GM23338 (cell line): ENCODE measurements around the gene TAOK3. TPM values are rescaled to one million over a fixed set of nuclear protein-coding genes. Genes with fewer than 3 reads are reported as not detected.

ENCODE experiments used
- ATAC-seq: fragments of 200-7000 bp; cut with Tn5 transposase; 3 replicates; pipeline ENCODE4 v1.9.1; 2020
- DNase-seq: peaks from one replicate; pipeline ENCODE4 v3.0.0-alpha.2; 2015; ENCODE audit warnings: low spot score
- H2AFZ ChIP-seq: fragments of 200-600 bp; sonication (generic); 2 replicates; pipeline ENCODE4 v1.8.0; 2016; ENCODE audit warnings: antibody characterized with exemption, mild to moderate bottlenecking, moderate library complexity
- H3F3A ChIP-seq: fragments of 200-600 bp; sonication (generic); replicated peaks from 2 replicates; pipeline ENCODE4 v1.8.0; 2017; ENCODE audit warnings: antibody characterized with exemption, mixed run types, low read depth
- H3K27ac ChIP-seq: fragments of 200-600 bp; sonication (generic); 2 replicates; pipeline ENCODE4 v1.6.1; 2016; ENCODE audit warnings: low read depth
- H3K27me3 ChIP-seq: fragments of 200-600 bp; sonication (generic); 2 replicates; pipeline ENCODE4 v1.8.0; 2016; ENCODE audit warnings: mild to moderate bottlenecking, mixed run types, moderate library complexity; ENCODE audit not compliant: insufficient read depth
- H3K36me3 ChIP-seq: fragments of 200-600 bp; sonication (generic); 2 replicates; pipeline ENCODE4 v1.8.0; 2016; ENCODE audit warnings: mild to moderate bottlenecking; ENCODE audit not compliant: insufficient read depth
- H3K4me1 ChIP-seq: fragments of 200-600 bp; sonication (generic); 2 replicates; pipeline ENCODE4 v1.8.0; 2016; ENCODE audit warnings: mild to moderate bottlenecking, moderate library complexity; ENCODE audit not compliant: insufficient read depth
- H3K4me2 ChIP-seq: fragments of 200-600 bp; sonication (generic); 2 replicates; pipeline ENCODE4 v1.7.1; 2017; ENCODE audit warnings: mixed run types
- H3K4me3 ChIP-seq: fragments of 200-600 bp; sonication (generic); 2 replicates; pipeline ENCODE4 v1.6.1; 2016; ENCODE audit warnings: mixed run types
- H3K79me2 ChIP-seq: fragments of 200-600 bp; sonication (generic); replicated peaks from 2 replicates; pipeline ENCODE4 v1.8.0; 2017; ENCODE audit warnings: mild to moderate bottlenecking; ENCODE audit not compliant: insufficient read depth
- H3K9me2 ChIP-seq: fragments of 200-600 bp; sonication (generic); 2 replicates; pipeline ENCODE4 v1.8.0; 2017; ENCODE audit not compliant: insufficient read depth
- H4K20me1 ChIP-seq: fragments of 200-600 bp; sonication (generic); replicated peaks from 2 replicates; pipeline ENCODE4 v1.8.0; 2017; ENCODE audit warnings: mild to moderate bottlenecking; ENCODE audit not compliant: insufficient read depth
- H3K27ac Mint-ChIP-seq: 2 replicates; pipeline ENCODE4 v1.8.0; 2020; ENCODE audit warnings: inconsistent platforms, mild to moderate bottlenecking, moderate library complexity, mixed read lengths
- H3K27me3 Mint-ChIP-seq: 3 replicates; pipeline ENCODE4 v1.8.0; 2022; ENCODE audit warnings: low read depth, mild to moderate bottlenecking, moderate library complexity, mixed read lengths, inconsistent platforms; ENCODE audit not compliant: insufficient read depth, poor library complexity
- H3K36me3 Mint-ChIP-seq: 3 replicates; pipeline ENCODE4 v1.8.0; 2021; ENCODE audit warnings: low read depth, mild to moderate bottlenecking, inconsistent platforms, moderate library complexity, mixed read lengths
- H3K4me1 Mint-ChIP-seq: 3 replicates; pipeline ENCODE4 v1.8.0; 2020; ENCODE audit warnings: mild to moderate bottlenecking, inconsistent platforms, mixed read lengths
- H3K4me3 Mint-ChIP-seq: 3 replicates; pipeline ENCODE4 v1.8.0; 2021; ENCODE audit warnings: moderate library complexity, mild to moderate bottlenecking, inconsistent platforms, mixed read lengths
- H3K9me3 Mint-ChIP-seq: 3 replicates; pipeline ENCODE4 v1.8.0; 2020; ENCODE audit warnings: moderate library complexity, mild to moderate bottlenecking, inconsistent platforms, mixed read lengths
- CREB1 ChIP-seq: fragments of 250-450 bp; sonication (Bioruptor Pico); IDR thresholded peaks from 2 replicates; pipeline ENCODE4 v1.5.0; 2020; ENCODE audit warnings: low read depth, mild to moderate bottlenecking, moderate library complexity
- EZH2 ChIP-seq: fragments of 200-600 bp; sonication (generic); IDR thresholded peaks from one replicate; pipeline ENCODE4 v1.8.0; 2017; ENCODE audit warnings: antibody characterized with exemption, mild to moderate bottlenecking, low read depth; ENCODE audit not compliant: unreplicated experiment
- EZH2phosphoT487 ChIP-seq: fragments of 200-600 bp; sonication (generic); IDR thresholded peaks from one replicate; pipeline ENCODE4 v1.8.1; 2018; ENCODE audit warnings: antibody characterized with exemption; ENCODE audit not compliant: unreplicated experiment
- JUNB ChIP-seq: IDR thresholded peaks from one replicate; pipeline ENCODE4 v1.6.1; 2016; ENCODE audit warnings: antibody characterized with exemption; ENCODE audit not compliant: unreplicated experiment
- NANOG ChIP-seq: IDR thresholded peaks from 2 replicates; pipeline ENCODE4 v1.6.1; 2016; ENCODE audit warnings: antibody characterized with exemption, borderline replicate concordance
- POLR2AphosphoS5 ChIP-seq: IDR thresholded peaks from 2 replicates; pipeline ENCODE4 v1.6.1; 2016; ENCODE audit warnings: antibody characterized with exemption, low read depth
- REST ChIP-seq: IDR thresholded peaks from one replicate; pipeline ENCODE4 v1.6.1; 2018; ENCODE audit warnings: antibody characterized with exemption; ENCODE audit not compliant: unreplicated experiment
- STAT1 ChIP-seq: IDR thresholded peaks from one replicate; pipeline ENCODE4 v1.6.1; 2016; ENCODE audit warnings: antibody characterized with exemption; ENCODE audit not compliant: unreplicated experiment
- ZNF114 ChIP-seq: fragments of 250-450 bp; sonication (Bioruptor Pico); IDR thresholded peaks from 2 replicates; pipeline ENCODE4 v1.5.0; 2020; ENCODE audit warnings: mild to moderate bottlenecking, moderate library complexity
- ZNF331 ChIP-seq: fragments of 250-450 bp; sonication (Bioruptor Pico); IDR thresholded peaks from 2 replicates; pipeline ENCODE4 v1.5.0; 2020; ENCODE audit warnings: low read depth, mild to moderate bottlenecking, moderate library complexity
- polyA plus RNA-seq: library from polyadenylated mRNA; unstranded; fragments of >200 nt; fragmentation: Nextera tagmentation; extraction: Ambion mirVana; gene quantifications from 2 replicates; pipeline ENCODE4 v1.2.1, GENCODE V29; 2016
- total RNA-seq: library from RNA; depleted of rRNA; stranded (reverse); fragments of >200 nt; shearing (Covaris generic); gene quantifications from 2 replicates; pipeline ENCODE4 v1.2.3, GENCODE V29; 2014
- TF ChIP-seq, protein P1 (sequence below), 2 experiments: fragments of 200-600 bp in 1 of 2; sonication (generic) in 1 of 2; conservative IDR thresholded peaks; 2 replicates each; pipeline versions ENCODE4 v1.5.1 to v1.6.1; 2016 to 2017; ENCODE audit warnings: antibody characterized with exemption in 2 of 2, low read depth in 2 of 2, mild to moderate bottlenecking in 2 of 2, moderate library complexity in 1 of 2
- TF ChIP-seq, protein P2 (sequence below): IDR thresholded peaks from 2 replicates; pipeline ENCODE4 v1.6.1; 2016; ENCODE audit warnings: antibody characterized with exemption
- TF ChIP-seq, protein P3 (sequence below): fragments of 250-450 bp; sonication (Bioruptor Pico); IDR thresholded peaks from 2 replicates; pipeline ENCODE4 v1.5.0; 2020; ENCODE audit warnings: mild to moderate bottlenecking, moderate library complexity

TAOK3 gene
- total and polyA plus RNA-seq, 2 experiments from 2014 or later: 7.6 to 20.4 TPM

- H3K9me3 Mint-ChIP-seq: no peaks in the 10 kb centered on the region
- no peak for ATAC-seq
Measured at GRCh38 chr12:118107694-118108093, 265.0 kb downstream of the TAOK3 start.

More at GRCh38 chr12:118107694-118108093, 265.0 kb downstream of the TAOK3 start:
- H3K36me3 ChIP-seq: no peaks in the 10 kb centered on the region
- H3K27me3 ChIP-seq: no peaks in the 10 kb centered on the region
- peaks cover 10% of the 10 kb centered on the region for H3F3A ChIP-seq
- Mint-ChIP-seq H3K27ac (no peak overlapping the region), H3K4me1 (peaks cover 10% of the 10 kb centered on the region), H3K36me3 (peaks cover 3% of the 10 kb centered on the region; the same call in 1 of the 3 replicates), H3K4me3 (no peak overlapping the region), H3K27me3 (peaks cover 2% of the 10 kb centered on the region)
- H3K27ac ChIP-seq: no peak overlapping the region
- no peaks in the 10 kb centered on the region; the same call in 1 of the 2 replicates for H4K20me1 ChIP-seq
- DNase-seq: no peak
- peaks cover 19% of the 10 kb centered on the region for H3K4me1 ChIP-seq
- no peak overlapping the region for H2AFZ ChIP-seq
- H3K4me2 ChIP-seq: no peak overlapping the region
- peaks cover 21% of the 10 kb centered on the region for H3K79me2 ChIP-seq
- TF ChIP-seq STAT1 (no peak), POLR2AphosphoS5 (no peak), REST (no peak), EZH2 (no peak), ZNF331 (no peak), EZH2phosphoT487 (no peak), NANOG (no peak), CREB1 (CRISPR knock-in tag) (no peak), ZNF114 (CRISPR knock-in tag) (no peak), JUNB (no peak)
- TF ChIP-seq, protein P1, sequence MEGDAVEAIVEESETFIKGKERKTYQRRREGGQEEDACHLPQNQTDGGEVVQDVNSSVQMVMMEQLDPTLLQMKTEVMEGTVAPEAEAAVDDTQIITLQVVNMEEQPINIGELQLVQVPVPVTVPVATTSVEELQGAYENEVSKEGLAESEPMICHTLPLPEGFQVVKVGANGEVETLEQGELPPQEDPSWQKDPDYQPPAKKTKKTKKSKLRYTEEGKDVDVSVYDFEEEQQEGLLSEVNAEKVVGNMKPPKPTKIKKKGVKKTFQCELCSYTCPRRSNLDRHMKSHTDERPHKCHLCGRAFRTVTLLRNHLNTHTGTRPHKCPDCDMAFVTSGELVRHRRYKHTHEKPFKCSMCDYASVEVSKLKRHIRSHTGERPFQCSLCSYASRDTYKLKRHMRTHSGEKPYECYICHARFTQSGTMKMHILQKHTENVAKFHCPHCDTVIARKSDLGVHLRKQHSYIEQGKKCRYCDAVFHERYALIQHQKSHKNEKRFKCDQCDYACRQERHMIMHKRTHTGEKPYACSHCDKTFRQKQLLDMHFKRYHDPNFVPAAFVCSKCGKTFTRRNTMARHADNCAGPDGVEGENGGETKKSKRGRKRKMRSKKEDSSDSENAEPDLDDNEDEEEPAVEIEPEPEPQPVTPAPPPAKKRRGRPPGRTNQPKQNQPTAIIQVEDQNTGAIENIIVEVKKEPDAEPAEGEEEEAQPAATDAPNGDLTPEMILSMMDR (conservative IDR thresholded peaks at IDR 0.05; ENCODE audit: low read depth in 2 of 2): no peak
- TF ChIP-seq, protein P2, sequence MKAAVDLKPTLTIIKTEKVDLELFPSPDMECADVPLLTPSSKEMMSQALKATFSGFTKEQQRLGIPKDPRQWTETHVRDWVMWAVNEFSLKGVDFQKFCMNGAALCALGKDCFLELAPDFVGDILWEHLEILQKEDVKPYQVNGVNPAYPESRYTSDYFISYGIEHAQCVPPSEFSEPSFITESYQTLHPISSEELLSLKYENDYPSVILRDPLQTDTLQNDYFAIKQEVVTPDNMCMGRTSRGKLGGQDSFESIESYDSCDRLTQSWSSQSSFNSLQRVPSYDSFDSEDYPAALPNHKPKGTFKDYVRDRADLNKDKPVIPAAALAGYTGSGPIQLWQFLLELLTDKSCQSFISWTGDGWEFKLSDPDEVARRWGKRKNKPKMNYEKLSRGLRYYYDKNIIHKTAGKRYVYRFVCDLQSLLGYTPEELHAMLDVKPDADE: no peak
- TF ChIP-seq, protein P3, sequence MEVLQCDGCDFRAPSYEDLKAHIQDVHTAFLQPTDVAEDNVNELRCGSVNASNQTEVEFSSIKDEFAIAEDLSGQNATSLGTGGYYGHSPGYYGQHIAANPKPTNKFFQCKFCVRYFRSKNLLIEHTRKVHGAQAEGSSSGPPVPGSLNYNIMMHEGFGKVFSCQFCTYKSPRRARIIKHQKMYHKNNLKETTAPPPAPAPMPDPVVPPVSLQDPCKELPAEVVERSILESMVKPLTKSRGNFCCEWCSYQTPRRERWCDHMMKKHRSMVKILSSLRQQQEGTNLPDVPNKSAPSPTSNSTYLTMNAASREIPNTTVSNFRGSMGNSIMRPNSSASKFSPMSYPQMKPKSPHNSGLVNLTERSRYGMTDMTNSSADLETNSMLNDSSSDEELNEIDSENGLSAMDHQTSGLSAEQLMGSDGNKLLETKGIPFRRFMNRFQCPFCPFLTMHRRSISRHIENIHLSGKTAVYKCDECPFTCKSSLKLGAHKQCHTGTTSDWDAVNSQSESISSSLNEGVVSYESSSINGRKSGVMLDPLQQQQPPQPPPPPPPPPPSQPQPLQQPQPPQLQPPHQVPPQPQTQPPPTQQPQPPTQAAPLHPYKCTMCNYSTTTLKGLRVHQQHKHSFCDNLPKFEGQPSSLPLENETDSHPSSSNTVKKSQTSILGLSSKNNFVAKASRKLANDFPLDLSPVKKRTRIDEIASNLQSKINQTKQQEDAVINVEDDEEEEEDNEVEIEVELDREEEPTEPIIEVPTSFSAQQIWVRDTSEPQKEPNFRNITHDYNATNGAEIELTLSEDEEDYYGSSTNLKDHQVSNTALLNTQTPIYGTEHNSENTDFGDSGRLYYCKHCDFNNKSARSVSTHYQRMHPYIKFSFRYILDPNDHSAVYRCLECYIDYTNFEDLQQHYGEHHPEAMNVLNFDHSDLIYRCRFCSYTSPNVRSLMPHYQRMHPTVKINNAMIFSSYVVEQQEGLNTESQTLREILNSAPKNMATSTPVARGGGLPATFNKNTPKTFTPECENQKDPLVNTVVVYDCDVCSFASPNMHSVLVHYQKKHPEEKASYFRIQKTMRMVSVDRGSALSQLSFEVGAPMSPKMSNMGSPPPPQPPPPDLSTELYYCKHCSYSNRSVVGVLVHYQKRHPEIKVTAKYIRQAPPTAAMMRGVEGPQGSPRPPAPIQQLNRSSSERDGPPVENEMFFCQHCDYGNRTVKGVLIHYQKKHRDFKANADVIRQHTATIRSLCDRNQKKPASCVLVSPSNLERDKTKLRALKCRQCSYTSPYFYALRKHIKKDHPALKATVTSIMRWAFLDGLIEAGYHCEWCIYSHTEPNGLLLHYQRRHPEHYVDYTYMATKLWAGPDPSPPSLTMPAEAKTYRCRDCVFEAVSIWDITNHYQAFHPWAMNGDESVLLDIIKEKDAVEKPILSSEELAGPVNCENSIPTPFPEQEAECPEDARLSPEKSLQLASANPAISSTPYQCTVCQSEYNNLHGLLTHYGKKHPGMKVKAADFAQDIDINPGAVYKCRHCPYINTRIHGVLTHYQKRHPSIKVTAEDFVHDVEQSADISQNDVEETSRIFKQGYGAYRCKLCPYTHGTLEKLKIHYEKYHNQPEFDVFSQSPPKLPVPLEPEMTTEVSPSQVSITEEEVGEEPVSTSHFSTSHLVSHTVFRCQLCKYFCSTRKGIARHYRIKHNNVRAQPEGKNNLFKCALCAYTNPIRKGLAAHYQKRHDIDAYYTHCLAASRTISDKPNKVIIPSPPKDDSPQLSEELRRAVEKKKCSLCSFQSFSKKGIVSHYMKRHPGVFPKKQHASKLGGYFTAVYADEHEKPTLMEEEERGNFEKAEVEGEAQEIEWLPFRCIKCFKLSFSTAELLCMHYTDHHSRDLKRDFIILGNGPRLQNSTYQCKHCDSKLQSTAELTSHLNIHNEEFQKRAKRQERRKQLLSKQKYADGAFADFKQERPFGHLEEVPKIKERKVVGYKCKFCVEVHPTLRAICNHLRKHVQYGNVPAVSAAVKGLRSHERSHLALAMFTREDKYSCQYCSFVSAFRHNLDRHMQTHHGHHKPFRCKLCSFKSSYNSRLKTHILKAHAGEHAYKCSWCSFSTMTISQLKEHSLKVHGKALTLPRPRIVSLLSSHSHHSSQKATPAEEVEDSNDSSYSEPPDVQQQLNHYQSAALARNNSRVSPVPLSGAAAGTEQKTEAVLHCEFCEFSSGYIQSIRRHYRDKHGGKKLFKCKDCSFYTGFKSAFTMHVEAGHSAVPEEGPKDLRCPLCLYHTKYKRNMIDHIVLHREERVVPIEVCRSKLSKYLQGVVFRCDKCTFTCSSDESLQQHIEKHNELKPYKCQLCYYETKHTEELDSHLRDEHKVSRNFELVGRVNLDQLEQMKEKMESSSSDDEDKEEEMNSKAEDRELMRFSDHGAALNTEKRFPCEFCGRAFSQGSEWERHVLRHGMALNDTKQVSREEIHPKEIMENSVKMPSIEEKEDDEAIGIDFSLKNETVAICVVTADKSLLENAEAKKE (CRISPR knock-in tag): no peak
- H3K4me3 ChIP-seq: no peak overlapping the region
- no peaks in the 10 kb centered on the region for H3K9me2 ChIP-seq
